C4-2B (cell line): ENCODE measurements around the gene GALNT11.
"Not testable (repeated sequence)": the region's sequence is repeated elsewhere in the genome, so short reads cannot be mapped to it uniquely, and the experiment has no call there.

Source experiments
- CTCF ChIP-seq: fragments of 450-650 bp; conservative IDR thresholded peaks from 2 replicates; pipeline ENCODE4 v1.5.1; 2017; ENCODE audit warnings: mild to moderate bottlenecking
- ZFX ChIP-seq: fragments of 450-650 bp; IDR thresholded peaks from 2 replicates; pipeline ENCODE4 v1.6.1; 2017

- not testable (repeated sequence) for TF ChIP-seq CTCF, ZFX
Observed at GRCh38 chr7:152061086-152061485, 35.6 kb downstream of the GALNT11 start.
